Mesodermal cell (in vitro differentiated cells): ENCODE data around the gene M6PR. TPM values are rescaled to one million over a fixed set of nuclear protein-coding genes. Genes with fewer than 3 reads are reported as not detected.
A peak's percentile ranks its signal among the peaks of the same experiment; 100 is the strongest.

Source experiments
- H3K27ac ChIP-seq: 2 replicates; pipeline ENCODE4 v1.7.0; 2013; ENCODE audit warnings: mild to moderate bottlenecking, low read depth, low read length, moderate library complexity; ENCODE audit not compliant: severe bottlenecking
- H3K36me3 ChIP-seq: 2 replicates; pipeline ENCODE4 v1.7.1; 2013; ENCODE audit warnings: mild to moderate bottlenecking, low read length, moderate library complexity; ENCODE audit not compliant: control insufficient read depth, insufficient read depth
- H3K4me1 ChIP-seq: one replicate; pipeline ENCODE4 v1.7.1; 2013; ENCODE audit warnings: mild to moderate bottlenecking, low read length; ENCODE audit not compliant: insufficient read depth, control insufficient read depth, poor library complexity, severe bottlenecking
- H3K4me3 ChIP-seq: 2 replicates; pipeline ENCODE4 v1.7.0; 2013; ENCODE audit warnings: low read length, control low read depth, mild to moderate bottlenecking; ENCODE audit not compliant: insufficient read depth, poor library complexity, severe bottlenecking; ENCODE audit errors: extremely low read depth
- H3K9me3 ChIP-seq: 2 replicates; pipeline ENCODE4 v1.7.1; 2013; ENCODE audit warnings: mild to moderate bottlenecking, low read length, moderate library complexity; ENCODE audit not compliant: control insufficient read depth
- WGBS, 2 experiments: methylation state at CpG; one replicate each; pipeline ENCODE4 v1.1.5; 2013; ENCODE audit warnings: missing lambda C conversion rate in 2 of 2; ENCODE audit not compliant: insufficient coverage in 2 of 2; 5-methylcytosine and 5-hydroxymethylcytosine counted together
- polyA plus RNA-seq, 2 experiments: library from polyadenylated mRNA; stranded (reverse); fragments of 50-300 nt; gene quantifications; one replicate each; pipeline ENCODE4 v1.2.3, GENCODE V29; 2013

The M6PR gene
- 103 TPM for polyA plus RNA-seq (2013, experiment 1 of 2)
- 93.1 TPM for polyA plus RNA-seq (2013, experiment 2 of 2)

DNA sequence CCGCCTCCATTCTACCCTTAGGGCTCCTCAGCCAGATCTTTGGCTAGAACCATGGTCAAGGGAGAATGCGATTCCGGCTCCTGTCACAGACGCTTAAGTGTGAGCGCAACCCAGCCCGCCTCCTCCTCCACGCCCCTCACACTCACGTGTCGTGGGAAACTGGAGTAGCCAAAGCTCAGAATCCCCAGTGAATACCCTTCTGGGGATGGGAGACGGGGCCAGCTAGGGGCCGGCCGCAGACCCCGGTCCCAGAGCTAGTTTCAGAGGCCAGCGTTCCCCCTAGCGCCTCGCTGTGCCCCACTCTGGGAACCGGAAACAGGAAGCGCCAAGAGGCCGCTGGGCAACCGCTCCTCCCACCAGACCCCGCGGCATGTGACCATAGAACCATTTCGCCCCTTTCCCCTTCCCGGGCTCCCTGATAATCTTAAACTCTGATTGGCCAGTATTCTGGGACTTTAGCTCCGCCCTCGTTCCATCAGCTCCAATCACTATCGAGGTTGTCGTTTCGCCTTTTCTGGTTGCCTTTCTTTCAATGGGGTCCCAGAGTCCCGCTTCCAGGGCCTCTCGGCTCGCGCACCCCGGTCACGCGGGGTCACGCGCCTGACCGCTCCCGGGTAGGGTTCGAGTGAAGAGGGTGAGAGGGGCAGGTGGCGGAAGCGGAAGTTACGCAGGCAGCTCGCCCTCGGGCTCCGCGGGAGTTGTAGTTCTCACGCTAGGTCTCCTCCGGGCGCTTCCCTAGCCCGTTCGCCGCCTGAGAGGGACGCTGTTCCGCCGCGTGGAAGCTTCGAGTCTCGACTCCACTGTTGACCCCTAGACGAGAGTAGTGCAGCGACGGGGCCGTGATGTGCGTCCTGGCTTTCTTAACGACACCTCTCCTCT, at the start of gene M6PR:
M6PR (minus strand) TSS at position 304 of the 879 bp plus-strand sequence. CDS start 3,241 bp downstream, outside the sequence.
- peaks cover 20% of the 10 kb centered on the region for H3K36me3 ChIP-seq
- H3K27ac ChIP-seq = peak within 1 kb of the TSS; percentile 97
- peak within 1 kb of the TSS; percentile 69 for H3K4me3 ChIP-seq
- H3K4me1 ChIP-seq = peaks cover 9% of the 10 kb centered on the region
- WGBS, 2 experiments = 0% methylated on average over 42 to 45 of the region's 66 CpGs
- no peaks in the 10 kb centered on the region for H3K9me3 ChIP-seq

DNA sequence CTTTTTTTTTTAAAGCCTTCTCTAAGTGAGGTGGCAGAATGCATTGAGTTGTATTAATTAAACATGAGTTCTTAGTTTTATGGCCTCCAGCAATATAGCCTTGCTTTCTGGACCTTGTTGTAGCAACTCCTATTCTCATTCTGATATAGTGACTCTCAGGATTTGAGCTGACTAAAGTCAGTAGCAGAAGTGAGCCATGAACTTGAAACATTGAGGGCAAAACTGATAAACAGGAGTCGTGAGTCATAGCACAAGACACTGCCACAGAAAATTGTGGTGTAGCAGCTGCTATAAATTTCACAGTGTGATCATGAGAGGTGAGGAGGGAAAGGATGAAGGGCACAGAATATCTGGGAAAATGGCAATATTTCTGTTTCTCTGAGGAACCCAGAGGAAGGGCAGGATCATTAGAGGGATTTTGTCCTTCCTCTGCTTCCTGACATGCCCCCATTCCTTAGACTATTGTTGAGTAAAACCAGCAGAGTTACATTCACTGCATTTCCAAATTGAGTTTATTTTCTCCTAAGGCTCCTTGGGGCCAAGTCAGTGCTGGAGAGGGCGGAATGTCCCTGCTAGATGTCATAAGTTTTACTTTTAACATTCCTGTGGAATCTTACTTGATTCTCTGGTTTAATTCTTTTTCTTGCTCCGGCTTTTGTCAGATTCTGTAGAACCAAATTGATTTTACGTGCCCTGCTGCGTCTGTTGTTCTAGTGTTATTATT, 47.4 kb upstream of the M6PR start:
- Histone ChIP-seq H3K9me3 (no peaks in the 10 kb centered on the region), H3K27ac (no peak overlapping the region), H3K36me3 (no peaks in the 10 kb centered on the region), H3K4me1 (no peaks in the 10 kb centered on the region), H3K4me3 (no peak overlapping the region)
- 88 to 92% methylated on average over 1 to 2 of the region's 5 CpGs for WGBS, 2 experiments

DNA sequence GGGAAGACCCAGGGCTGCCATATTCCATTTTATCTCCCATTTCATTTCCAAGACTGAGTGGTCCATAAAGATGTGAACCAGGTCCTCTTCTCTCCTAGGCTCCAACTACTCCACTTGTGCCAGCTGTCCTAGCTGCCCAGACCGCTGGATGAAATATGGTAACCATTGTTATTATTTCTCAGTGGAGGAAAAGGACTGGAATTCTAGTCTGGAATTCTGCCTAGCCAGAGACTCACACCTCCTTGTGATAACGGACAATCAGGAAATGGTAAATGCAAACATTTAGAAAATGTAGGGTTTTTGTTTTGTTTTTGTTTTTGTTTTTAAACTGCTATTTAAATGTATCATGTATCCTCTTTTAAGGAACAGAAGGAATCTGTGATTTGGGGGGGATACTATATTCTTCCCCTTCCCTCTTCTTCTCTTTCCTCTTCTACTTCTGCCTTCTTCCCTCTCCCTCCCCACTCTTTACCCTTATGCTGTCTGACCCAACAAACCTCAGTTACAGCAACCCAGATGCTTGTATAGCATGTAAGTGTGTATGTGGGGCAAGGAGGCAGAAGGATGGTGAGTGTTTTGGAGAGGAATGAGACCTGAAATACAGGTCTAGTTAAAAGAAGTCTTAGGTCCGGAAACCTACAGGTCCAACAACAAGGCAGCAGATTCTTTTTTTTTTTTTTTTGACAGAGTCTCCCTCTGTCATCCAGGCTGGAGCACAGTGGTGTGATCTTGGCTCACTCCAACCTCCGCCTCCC, 45.8 kb upstream of the M6PR start:
- no peaks in the 10 kb centered on the region for H3K36me3 ChIP-seq
- no peak overlapping the region for H3K4me3 ChIP-seq
- WGBS, 2 experiments = 60 to 100% methylated on average over 1 of the region's 4 CpGs
- H3K4me1 ChIP-seq = no peaks in the 10 kb centered on the region
- no peaks in the 10 kb centered on the region for H3K9me3 ChIP-seq
- H3K27ac ChIP-seq = no peak overlapping the region

DNA sequence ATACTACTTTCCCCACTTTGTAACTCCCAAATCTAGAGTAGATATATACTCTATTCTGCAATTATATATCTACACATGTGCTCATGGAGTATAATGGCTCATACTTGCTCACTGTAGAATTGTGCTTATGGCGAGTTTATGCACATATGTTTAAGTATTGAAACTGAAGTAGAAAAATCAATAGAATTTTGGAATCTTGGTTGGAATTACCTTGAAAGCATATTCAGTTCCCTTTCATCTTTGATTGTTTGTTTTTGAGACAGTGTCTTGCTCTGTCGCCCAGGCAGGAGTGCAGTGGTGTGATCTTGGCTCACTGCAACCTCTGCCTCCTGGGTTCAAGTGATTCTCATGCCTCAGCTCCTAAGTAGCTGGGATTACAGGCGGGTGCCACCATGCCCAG, 44.4 kb upstream of the M6PR start:
- Histone ChIP-seq H3K27ac (no peak overlapping the region), H3K4me3 (no peak overlapping the region), H3K9me3 (no peaks in the 10 kb centered on the region), H3K36me3 (no peaks in the 10 kb centered on the region), H3K4me1 (no peaks in the 10 kb centered on the region)
- WGBS, 2 experiments = 77 to 87% methylated on average over 2 of the region's 3 CpGs

DNA sequence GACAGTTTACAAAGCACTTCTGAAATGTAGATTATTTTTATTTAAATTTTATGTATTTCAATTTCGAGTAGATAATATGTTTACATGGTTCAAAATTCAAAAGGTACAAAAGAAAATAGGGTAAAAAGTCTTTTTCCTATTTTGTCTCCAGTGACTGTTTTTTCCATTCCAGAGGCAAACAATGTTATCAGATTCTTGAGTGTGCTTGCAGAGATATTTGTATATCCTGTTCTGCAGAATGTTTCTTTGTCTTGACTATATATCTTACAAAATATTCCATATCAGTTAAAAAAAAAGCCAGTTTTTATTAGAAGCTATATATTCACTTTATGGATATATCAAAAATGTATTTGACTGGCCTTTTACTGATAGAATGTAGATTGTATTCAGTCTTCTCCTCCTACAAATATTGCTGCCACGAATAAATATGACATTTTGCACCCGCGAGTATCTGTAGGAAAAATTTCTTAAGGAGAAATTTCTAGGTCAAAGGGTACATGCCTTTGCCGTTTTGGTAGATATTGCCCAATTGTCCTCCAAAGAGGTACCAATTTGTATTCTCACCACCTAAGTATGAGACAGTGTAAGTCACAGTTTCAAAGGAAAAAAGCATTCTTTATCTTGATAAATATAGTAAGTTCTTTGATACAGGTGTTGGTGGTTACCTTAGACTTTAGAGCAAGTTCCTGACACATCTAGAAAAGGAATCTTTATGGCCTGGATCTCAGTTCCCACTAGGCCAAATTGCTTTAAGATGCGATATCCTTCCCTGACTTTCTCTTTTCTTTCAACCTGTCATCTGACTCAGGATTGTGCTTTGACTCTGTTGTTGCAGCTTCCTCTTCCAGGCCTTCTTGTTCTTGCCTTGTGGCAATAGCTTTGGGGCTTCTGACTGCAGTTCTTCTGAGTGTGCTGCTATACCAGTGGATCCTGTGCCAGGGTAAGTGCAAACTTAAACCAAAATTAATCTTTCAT, 42.2 kb upstream of the M6PR start:
- Histone ChIP-seq H3K4me1 (no peaks in the 10 kb centered on the region), H3K4me3 (no peak overlapping the region), H3K9me3 (no peaks in the 10 kb centered on the region), H3K27ac (no peak overlapping the region), H3K36me3 (no peaks in the 10 kb centered on the region)
- WGBS, 2 experiments = 89 to 92% methylated on average over 1 to 4 of the region's 6 CpGs

DNA sequence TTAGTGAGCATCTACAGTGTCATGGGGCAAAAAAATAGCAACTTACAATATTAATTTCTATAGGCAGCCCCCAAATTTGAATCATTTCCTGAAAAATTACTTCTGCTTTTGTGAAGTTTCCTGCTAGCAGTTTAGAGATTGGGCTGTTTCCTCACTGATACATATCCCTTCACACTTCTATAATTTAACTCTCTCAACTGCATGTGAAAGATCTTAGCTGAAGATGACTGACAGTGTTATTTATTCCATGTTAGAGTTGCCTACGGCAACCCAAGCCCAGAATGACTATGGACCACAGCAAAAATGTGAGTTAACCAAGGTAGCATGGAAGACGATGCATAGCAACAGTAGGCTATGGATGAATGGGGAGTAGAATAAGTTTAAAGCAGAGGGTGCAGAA, 40.0 kb upstream of the M6PR start, which contains the start of gene KLRG1:
KLRG1 (plus strand) TSS at position 134 of the 400 bp plus-strand sequence; CDS start at position 224, 90 bp downstream.
- Histone ChIP-seq H3K36me3 (no peaks in the 10 kb centered on the region), H3K4me3 (no peak within 1 kb of the TSS), H3K27ac (no peak within 1 kb of the TSS), H3K4me1 (no peaks in the 10 kb centered on the region), H3K9me3 (no peaks in the 10 kb centered on the region)
- WGBS, 2 experiments = 96% methylated on average over 2 of the region's 2 CpGs

DNA sequence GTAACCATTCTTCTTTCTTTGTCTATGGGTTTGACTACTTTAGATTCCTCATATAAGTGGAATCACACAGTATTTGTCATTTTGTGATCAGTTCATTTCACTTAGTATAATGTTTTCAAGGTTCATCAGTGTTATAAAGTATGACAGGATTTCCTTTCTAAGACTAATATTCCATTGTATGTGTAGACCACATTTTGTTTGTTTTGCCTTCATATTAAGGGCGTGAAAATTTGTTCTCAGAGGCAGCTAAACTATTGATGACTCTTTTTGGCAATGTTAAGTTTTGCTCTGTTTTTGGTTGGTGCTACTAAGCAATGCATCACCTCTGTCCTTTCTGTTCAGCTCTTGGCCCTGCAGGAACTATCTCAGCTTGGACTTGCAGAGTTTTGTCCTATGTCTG, 38.2 kb upstream of the M6PR start:
- 100% methylated on average over 1 of the region's 1 CpG for WGBS, 2 experiments
- H3K9me3 ChIP-seq = no peaks in the 10 kb centered on the region
- no peaks in the 10 kb centered on the region for H3K4me1 ChIP-seq
- H3K4me3 ChIP-seq = no peak overlapping the region
- no peaks in the 10 kb centered on the region for H3K36me3 ChIP-seq
- no peak overlapping the region for H3K27ac ChIP-seq

DNA sequence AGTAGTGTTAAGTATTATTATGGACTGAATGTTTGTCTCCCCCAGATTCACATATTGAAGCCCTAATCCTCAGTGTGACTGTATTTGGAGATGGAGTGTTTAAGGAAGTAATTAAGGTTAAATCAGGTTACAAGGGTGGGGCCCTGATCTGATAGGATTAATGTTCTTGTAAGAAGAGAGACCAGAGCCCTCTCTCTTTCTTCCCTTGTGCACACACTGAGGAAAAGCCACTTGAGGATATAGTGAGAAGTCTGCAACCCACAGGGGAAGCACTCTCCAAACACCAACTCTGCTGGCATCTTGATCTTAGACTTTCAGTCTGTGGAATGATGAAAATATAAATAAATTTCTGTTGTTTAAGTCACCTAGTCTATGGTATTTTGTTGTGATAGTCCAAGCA, 37.7 kb upstream of the M6PR start:
- Histone ChIP-seq H3K4me1 (no peaks in the 10 kb centered on the region), H3K4me3 (no peak overlapping the region), H3K36me3 (no peaks in the 10 kb centered on the region), H3K9me3 (no peaks in the 10 kb centered on the region), H3K27ac (no peak overlapping the region)

DNA sequence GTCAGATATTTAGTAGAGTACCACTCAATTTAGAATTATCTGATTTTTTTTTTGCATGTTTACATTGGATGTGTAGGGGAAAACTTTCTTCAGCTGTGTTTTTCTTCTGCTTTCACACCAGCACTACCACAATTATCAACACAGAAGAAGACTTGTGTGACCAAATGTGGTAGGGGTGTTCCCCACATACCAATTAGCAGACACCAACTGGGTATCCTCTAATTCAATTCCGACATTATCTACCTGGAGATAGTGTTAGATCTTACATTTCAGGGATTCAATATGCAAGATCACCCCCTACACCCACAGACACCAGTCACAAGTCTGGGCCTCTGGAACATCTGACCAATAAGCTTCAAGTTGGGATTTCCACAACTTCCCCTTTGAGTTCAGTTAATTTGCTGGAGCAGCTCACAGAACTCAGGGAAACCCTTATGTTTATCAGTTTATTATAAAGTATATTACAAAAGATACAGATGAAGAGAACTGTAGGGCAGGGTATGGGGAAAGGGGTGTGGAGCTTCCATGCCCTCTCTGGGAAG, 35.8 kb upstream of the M6PR start:
- 60% methylated on average over 1 of the region's 1 CpG; no CpG with 5 or more reads in 1 of the 2 experiments for WGBS, 2 experiments
- Histone ChIP-seq H3K4me3 (no peak overlapping the region), H3K36me3 (no peaks in the 10 kb centered on the region), H3K4me1 (no peaks in the 10 kb centered on the region), H3K27ac (no peak overlapping the region), H3K9me3 (no peaks in the 10 kb centered on the region)
